Subcutaneous abdominal adipose tissue (tissue), 5 donors: ENCODE results near the gene ALOX5.

Experiments used
- H3K27ac ChIP-seq: one replicate; pipeline ENCODE4 v1.7.0; 2013; ENCODE audit warnings: low read depth, mild to moderate bottlenecking, inconsistent platforms, low read length, moderate library complexity
- H3K27me3 ChIP-seq, 5 donors: one replicate each; pipeline ENCODE4 v1.7.0; 2013; ENCODE audit warnings: low read length in 5 of 5, inconsistent platforms in 1 of 5; ENCODE audit not compliant: control insufficient read depth in 5 of 5, insufficient read depth in 4 of 5
- H3K36me3 ChIP-seq, 5 donors: one replicate each; pipeline ENCODE4 v1.7.0; 2013; ENCODE audit warnings: low read length in 5 of 5; ENCODE audit not compliant: control insufficient read depth in 5 of 5, insufficient read depth in 5 of 5
- H3K4me1 ChIP-seq, 5 donors: one replicate each; pipeline ENCODE4 v1.7.0; 2013; ENCODE audit warnings: low read length in 5 of 5, mild to moderate bottlenecking in 3 of 5, moderate library complexity in 1 of 5; ENCODE audit not compliant: control insufficient read depth in 5 of 5, insufficient read depth in 5 of 5
- H3K4me3 ChIP-seq, 5 donors: one replicate each; pipeline ENCODE4 v1.7.0; 2013; ENCODE audit warnings: low read length in 5 of 5, low read depth in 1 of 5
- H3K9ac ChIP-seq, 5 donors: one replicate each; pipeline ENCODE4 v1.7.0; 2013; ENCODE audit warnings: low read length in 5 of 5, mild to moderate bottlenecking in 4 of 5, moderate library complexity in 3 of 5
- H3K9me3 ChIP-seq, 5 donors: one replicate each; pipeline ENCODE4 v1.7.0; 2013; ENCODE audit warnings: low read length in 5 of 5; ENCODE audit not compliant: control insufficient read depth in 5 of 5
- donor health status: healthy.
- donor health status: healthy.
- donor health status: healthy.
- donor health status: healthy.
- donor health status: healthy.

The ALOX5 gene

DNA sequence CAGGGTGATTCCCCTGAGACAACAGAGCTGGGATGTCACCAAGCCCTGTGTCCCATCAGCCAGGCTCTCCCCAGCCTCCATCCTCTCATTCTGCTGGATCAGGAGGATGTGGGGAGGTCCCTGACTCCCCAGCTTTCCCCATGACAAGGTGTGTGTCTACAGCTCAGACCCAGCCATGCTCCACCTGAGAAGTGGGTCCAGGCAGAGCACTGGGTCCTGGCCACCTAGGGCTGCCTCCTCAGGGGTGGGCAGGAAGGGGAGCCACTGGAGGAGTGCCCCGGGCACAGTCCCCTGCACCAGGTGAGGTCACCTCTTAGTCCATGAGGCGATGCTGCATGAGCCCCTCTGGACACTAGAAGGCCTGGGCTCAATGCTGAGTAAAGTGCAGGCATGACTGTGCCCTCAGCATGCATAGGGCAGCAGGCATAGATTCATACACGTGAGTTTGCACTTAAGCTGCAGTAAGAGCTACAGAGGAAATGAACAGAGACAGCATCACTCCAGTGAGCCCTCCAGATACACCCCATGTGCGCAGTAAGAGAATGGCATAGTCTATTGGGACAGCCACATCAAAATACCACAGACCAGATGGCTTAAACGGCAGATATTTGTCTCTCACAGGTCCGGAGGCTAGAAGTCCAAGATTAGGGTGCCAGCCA, 48.3 kb downstream of the ALOX5 start:
- Histone ChIP-seq H3K9ac (no peak overlapping the region), H3K27me3 (no peaks in the 10 kb centered on the region), H3K4me1 (peaks cover 3 to 58% (median 36%) of the 10 kb centered on the region in 5 donors), H3K27ac (no peak overlapping the region), H3K9me3 (no peaks in the 10 kb centered on the region), H3K4me3 (no peak overlapping the region), H3K36me3 (no peaks in the 10 kb centered on the region)

DNA sequence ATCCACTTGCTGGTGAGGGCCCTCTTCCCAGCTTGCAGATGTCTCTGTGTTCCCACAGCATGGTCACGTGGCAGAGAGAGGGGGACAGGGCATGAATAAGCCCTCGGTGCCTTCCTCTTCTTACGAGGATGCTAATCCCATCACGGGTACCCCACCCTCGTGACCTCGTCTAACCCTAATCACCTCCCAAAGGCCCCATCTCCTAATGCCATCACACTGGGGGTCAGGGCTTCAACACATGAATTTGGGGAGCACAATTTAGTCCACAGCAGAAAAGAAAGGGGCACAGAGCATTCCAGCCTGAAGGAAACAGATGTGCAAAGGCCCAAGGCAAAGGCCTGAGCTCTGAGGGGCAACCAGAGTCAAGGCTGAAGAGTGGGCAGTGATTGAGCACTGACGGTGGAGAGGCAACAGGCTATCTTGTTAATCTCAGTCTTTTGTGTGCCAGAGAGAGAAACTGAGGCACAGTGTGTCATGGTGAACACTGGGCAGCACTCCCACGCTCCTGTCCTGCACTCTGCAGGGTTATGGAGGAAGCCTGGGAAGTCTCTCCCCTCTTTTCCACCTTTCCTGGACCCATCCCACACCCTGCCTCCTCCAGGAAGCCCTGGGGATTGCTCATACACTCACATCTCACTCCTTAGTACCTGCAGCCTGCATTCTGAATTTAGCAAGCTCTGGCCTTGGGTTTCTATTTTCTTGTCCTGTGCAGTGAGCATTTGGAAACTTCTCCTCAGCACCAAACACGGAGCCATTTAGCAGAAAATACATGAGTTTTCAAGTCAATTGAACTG, 49.0 kb downstream of the ALOX5 start:
- no peak overlapping the region for H3K27ac ChIP-seq
- H3K4me3 ChIP-seq: no peak overlapping the region
- H3K36me3 ChIP-seq: no peaks in the 10 kb centered on the region

DNA sequence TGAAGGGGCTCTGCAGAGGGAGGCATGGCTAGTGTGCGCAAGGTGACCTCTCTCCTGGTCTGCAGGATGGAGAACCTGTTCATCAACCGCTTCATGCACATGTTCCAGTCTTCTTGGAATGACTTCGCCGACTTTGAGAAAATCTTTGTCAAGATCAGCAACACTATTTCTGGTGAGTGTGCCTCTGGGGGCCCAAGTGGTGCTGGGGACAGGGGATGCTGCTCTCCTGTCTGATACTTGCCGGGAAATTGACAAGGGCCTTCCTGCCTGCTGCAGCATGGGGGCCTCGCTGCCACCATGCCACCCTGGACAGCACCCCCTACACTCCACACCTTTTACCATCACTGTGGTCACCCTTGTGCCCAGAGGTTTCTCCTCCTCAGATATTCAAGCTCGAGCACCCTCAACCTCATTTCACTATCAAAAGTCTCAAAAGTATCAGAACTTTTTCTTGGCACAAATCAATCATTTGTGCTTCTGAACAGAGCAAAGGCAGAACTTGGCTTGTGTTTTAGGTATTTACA, 50.0 kb downstream of the ALOX5 start:
- Histone ChIP-seq H3K27ac (no peak overlapping the region), H3K9ac (no peak overlapping the region), H3K4me3 (no peak overlapping the region), H3K9me3 (no peaks in the 10 kb centered on the region), H3K36me3 (peaks cover 0 to 4% (median 0%) of the 10 kb centered on the region in 5 donors), H3K27me3 (peaks cover 7 to 13% (median 8%) of the 10 kb centered on the region in 5 donors), H3K4me1 (peaks cover 2 to 54% (median 38%) of the 10 kb centered on the region in 5 donors)

More for the DNA sequence above, 49.0 kb downstream of the ALOX5 start:
- Histone ChIP-seq H3K27me3 (peaks cover 0 to 4% (median 0%) of the 10 kb centered on the region in 5 donors), H3K9ac (no peak overlapping the region), H3K4me1 (peaks cover 3 to 60% (median 41%) of the 10 kb centered on the region in 5 donors), H3K9me3 (no peaks in the 10 kb centered on the region)

DNA sequence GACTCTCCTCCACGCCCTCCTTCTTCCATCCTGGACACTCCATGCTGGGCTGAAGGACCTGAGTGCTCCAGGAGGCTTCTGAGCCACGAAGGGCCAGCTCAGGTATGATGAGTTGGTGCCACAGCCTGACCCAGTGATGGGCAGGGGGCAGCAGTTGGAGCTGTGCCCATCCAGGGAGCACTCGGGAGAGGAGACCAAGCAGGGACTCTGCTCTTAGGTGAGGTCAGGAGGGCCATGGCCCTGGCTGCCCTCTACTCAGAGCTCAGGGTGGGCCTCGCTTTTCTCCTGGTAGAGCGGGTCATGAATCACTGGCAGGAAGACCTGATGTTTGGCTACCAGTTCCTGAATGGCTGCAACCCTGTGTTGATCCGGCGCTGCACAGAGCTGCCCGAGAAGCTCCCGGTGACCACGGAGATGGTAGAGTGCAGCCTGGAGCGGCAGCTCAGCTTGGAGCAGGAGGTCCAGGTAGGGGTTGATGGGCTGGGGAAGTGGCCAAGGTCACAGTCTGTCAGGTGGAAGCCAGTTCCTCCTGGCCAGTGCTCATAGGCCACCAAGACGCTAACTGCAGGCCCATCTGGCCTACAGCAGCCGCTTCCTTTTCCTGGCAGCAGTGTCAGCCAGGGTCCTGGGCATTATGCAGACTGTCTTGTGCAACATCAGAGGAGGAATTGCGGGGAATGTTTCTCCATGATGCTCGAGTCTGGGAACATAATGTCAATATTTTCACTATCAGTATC, 50.8 kb downstream of the ALOX5 start:
- peaks cover 0 to 5% (median 0%) of the 10 kb centered on the region in 5 donors for H3K36me3 ChIP-seq
- H3K27me3 ChIP-seq: peaks cover 9 to 21% (median 11%) of the 10 kb centered on the region in 5 donors
- peaks cover 2 to 46% (median 31%) of the 10 kb centered on the region in 5 donors for H3K4me1 ChIP-seq
- H3K4me3 ChIP-seq: no peak overlapping the region
- H3K9ac ChIP-seq: no peak overlapping the region
- H3K9me3 ChIP-seq: no peaks in the 10 kb centered on the region
- no peak overlapping the region for H3K27ac ChIP-seq

DNA sequence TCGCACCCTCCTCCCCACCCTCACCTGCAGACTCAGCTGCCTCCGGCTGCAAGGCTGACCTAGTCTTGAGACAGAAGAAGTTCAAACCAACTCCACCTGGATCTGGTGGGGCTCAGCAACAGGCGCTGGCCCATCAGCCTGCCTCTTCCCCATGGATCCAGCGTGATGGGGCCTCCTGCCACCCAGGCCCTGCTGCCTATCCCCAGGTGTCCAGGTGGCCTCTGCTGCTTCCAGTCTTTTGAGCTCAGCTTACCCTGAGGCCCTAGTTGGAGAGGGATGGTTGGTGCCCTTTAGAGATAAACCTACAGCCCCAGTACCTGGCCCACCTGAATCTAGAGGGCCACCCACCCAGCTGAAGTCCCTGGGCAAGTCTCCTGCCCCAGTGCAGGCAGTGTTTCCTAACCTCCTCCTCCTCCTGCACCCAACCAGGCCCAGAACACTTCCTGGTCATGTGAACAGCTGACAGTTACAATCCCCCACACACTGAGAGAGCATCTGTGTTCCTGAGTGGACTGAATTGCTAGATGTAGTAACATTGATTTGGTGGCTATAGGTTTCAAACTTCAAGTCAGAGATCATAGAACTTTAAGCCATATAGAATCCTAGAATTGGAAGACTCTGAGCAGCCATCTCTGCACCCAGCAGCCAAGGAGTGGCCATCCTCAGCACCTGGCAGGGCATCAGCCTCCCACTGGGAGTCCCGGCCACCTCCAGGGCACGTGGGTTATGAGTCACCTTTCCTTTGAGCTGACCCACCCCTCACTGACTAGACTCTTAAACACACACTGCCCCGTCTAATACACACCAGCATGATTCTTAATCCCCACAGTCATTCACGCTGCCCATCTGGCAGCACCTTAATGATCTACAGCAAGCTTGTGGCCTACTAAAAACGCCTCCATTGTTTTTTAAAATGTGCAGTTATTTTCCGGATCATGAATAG, 51.9 kb downstream of the ALOX5 start:
- Histone ChIP-seq H3K27ac (no peak overlapping the region), H3K36me3 (peaks cover 0 to 5% (median 0%) of the 10 kb centered on the region in 5 donors), H3K9me3 (no peaks in the 10 kb centered on the region), H3K4me1 (peaks cover 0 to 37% (median 21%) of the 10 kb centered on the region in 5 donors), H3K27me3 (peaks cover 9 to 22% (median 11%) of the 10 kb centered on the region in 5 donors), H3K4me3 (no peak overlapping the region), H3K9ac (no peak overlapping the region)

DNA sequence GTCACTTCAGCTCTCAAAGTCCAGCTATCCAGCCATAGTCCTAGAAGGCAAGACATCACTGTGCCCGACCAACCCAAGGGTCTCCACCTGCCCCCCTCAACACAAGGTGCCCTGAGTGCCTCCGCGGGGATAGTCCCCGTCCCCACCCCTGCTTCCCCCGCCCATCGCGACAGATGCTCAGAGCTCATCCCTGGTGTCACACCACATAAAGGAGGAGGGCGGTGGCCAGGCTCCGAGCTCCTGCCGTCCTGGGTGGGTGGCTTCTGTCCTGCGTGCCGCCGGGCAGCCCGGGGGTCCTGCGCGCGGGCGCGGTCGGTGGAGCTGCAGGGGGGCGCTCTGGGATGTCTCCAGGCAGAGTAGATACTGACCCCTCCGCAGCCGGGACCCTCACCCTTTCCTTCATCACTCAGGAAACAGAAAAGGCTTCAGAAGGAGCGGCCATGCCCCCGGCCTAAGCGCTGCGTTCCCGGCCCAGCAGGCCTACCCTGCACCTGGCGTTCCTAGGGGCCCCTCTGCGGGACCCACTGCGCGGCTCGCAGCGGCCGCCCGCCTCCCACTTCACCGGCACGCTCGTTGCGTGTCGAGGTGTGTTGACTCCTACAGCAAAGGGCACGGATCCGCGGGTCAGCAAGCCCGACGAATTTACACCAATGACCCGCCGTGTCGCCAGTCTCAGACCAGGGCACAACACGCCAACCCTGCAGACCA, 53.4 kb downstream of the ALOX5 start:
- Histone ChIP-seq H3K27me3 (peaks cover 9 to 22% (median 11%) of the 10 kb centered on the region in 5 donors), H3K36me3 (peaks cover 0 to 5% (median 0%) of the 10 kb centered on the region in 5 donors), H3K4me1 (peaks cover 0 to 28% (median 20%) of the 10 kb centered on the region in 5 donors), H3K9ac (no peak overlapping the region), H3K9me3 (no peaks in the 10 kb centered on the region), H3K4me3 (peak overlapping the region in 1 of 5 donors; percentile 36), H3K27ac (no peak overlapping the region)

DNA sequence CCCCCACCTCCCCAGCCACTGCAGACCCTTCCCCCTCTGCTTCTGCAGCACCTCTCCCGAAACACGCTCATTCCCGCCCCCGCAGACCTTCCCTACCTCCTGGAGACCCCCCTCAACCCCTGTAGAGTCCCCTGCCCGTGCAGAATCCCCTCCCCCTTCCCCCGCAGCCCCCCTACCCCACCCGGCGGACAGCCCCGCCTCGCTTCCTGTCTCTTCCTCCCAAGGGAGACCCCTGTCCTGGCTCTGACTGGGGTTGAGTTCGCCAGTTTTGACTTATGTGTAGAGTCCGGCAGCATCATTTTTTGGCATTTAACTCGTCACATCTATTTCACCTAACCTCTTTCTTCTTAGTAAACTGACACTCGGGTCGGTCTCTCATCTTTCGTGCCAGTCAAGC, 54.0 kb downstream of the ALOX5 start:
- Histone ChIP-seq H3K9ac (no peak overlapping the region), H3K9me3 (no peaks in the 10 kb centered on the region), H3K4me3 (peak overlapping the region in 2 of 5 donors; percentile 32 to 36), H3K27me3 (peaks cover 9 to 22% (median 11%) of the 10 kb centered on the region in 5 donors), H3K4me1 (peaks cover 0 to 28% (median 20%) of the 10 kb centered on the region in 5 donors), H3K27ac (no peak overlapping the region), H3K36me3 (peaks cover 0 to 5% (median 0%) of the 10 kb centered on the region in 5 donors)

DNA sequence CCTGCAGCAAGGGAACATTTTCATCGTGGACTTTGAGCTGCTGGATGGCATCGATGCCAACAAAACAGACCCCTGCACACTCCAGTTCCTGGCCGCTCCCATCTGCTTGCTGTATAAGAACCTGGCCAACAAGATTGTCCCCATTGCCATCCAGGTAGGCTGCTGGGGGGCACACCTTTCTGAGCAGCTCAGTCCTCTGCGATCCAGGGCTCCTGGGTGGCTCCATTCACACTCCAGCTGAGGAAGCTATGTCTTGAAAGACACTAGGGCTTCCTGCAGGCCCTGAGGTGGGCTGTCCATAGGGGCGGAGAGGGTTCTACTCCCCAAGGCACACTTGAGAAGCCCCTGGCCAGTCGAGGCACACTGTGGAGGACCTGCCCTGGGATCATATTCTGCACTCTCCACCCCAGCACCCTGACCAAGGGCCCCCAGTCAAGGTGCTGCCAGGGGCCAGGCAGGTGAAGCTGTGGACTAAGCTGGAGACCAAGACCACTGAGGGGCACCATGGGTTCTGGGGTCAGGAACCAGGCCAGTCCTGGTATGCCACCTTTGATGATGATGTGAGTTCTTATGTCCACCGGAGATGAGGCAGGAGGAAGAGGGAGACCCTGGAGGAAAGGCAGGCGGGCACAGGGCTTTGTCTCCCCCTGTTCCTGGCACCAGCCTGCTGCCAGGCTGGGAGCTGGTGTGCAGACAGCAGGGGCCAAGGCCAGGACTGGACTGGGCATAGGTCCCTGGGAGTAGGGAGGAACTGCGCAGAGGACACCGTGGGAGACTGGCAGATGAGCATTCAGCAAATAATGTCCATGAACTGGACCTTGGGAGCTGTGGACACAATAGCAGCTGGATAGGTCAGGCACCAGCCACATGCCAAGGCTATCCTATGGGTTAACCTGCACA, 54.8 kb downstream of the ALOX5 start:
- peaks cover 0 to 28% (median 20%) of the 10 kb centered on the region in 5 donors for H3K4me1 ChIP-seq
- no peak overlapping the region for H3K9ac ChIP-seq
- peaks cover 9 to 22% (median 11%) of the 10 kb centered on the region in 5 donors for H3K27me3 ChIP-seq
- H3K27ac ChIP-seq: no peak overlapping the region
- H3K4me3 ChIP-seq: peak overlapping the region in 1 of 5 donors; percentile 36
- peaks cover 0 to 5% (median 0%) of the 10 kb centered on the region in 5 donors for H3K36me3 ChIP-seq
- no peaks in the 10 kb centered on the region for H3K9me3 ChIP-seq
